ENCODE measurements around the gene PDLIM3. TPM values are rescaled to one million over a fixed set of nuclear protein-coding genes. Genes with fewer than 3 reads are reported as not detected.
"Not testable (repeated sequence)": the region's sequence is repeated elsewhere in the genome, so short reads cannot be mapped to it uniquely, and the experiment has no call there.

PDLIM3 gene
- total RNA-seq, 2 donors from 2014 or later, result 5.0 to 34.9 TPM

GRCh38 chr4:185518069-185518468 is 17.2 kb downstream of the PDLIM3 start:
- Histone ChIP-seq H3K4me3 (no peak overlapping the region), H3K36me3 (no peaks in the 10 kb centered on the region), H3K4me1 (peaks cover 9% of the 10 kb centered on the region), H3K27me3 (no peaks in the 10 kb centered on the region), H3K9ac (ENCODE audit: low read depth in 2 of 2, low read length in 2 of 2) (no peak overlapping the region), H3K9me3 (no peaks in the 10 kb centered on the region), H3K27ac (no peak overlapping the region)
- no peak for DNase-seq
- TF ChIP-seq, protein P1, sequence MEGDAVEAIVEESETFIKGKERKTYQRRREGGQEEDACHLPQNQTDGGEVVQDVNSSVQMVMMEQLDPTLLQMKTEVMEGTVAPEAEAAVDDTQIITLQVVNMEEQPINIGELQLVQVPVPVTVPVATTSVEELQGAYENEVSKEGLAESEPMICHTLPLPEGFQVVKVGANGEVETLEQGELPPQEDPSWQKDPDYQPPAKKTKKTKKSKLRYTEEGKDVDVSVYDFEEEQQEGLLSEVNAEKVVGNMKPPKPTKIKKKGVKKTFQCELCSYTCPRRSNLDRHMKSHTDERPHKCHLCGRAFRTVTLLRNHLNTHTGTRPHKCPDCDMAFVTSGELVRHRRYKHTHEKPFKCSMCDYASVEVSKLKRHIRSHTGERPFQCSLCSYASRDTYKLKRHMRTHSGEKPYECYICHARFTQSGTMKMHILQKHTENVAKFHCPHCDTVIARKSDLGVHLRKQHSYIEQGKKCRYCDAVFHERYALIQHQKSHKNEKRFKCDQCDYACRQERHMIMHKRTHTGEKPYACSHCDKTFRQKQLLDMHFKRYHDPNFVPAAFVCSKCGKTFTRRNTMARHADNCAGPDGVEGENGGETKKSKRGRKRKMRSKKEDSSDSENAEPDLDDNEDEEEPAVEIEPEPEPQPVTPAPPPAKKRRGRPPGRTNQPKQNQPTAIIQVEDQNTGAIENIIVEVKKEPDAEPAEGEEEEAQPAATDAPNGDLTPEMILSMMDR (IDR thresholded peaks at IDR 0.05), result no peak
- intact Hi-C loops (cut with DNase I), result no loop called here

GRCh38 chr4:185515248-185515647 is 20.1 kb downstream of the PDLIM3 start:
- no peak for DNase-seq
- intact Hi-C loops (cut with DNase I), result no loop called here

DNA sequence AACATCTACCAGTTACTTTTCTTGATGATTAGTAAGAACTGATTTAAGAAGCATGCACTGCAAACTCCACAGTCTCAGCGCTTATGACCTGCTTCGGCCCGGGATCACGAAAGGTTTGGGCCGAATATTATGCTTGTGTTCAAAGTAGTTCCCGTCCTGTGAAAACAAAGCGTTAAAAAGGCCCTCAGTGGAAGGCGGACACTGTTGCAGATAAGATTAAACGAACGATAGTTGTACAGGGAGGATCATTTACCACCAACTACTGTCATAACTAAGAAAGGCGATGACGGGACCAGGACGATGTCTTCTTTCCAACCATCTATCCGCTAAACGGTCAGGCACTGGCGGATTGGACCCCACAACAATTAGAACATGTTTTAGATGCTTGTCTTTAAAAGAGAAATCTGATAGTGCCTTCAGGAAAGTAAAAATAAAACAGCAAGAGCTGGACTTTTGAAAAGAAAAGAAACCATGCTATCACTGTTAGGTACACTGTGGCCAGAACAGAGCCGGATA is 21.1 kb downstream of the PDLIM3 start:
- Histone ChIP-seq H3K27ac (peak overlapping the region; percentile 25), H3K9me3 (no peaks in the 10 kb centered on the region), H3K4me3 (no peak overlapping the region), H3K36me3 (no peaks in the 10 kb centered on the region), H3K27me3 (no peaks in the 10 kb centered on the region), H3K9ac (ENCODE audit: low read depth in 2 of 2, low read length in 2 of 2) (no peak overlapping the region), H3K4me1 (peaks cover 9% of the 10 kb centered on the region)
- TF ChIP-seq, protein P1 (IDR thresholded peaks at IDR 0.05), result no peak
- intact Hi-C loops (cut with DNase I), result no loop called here
- DNase-seq, result no peak

More at GRCh38 chr4:185515248-185515647, 20.1 kb downstream of the PDLIM3 start:
- Histone ChIP-seq H3K27me3 (no peaks in the 10 kb centered on the region), H3K4me3 (no peak overlapping the region), H3K9ac (ENCODE audit: low read depth in 2 of 2, low read length in 2 of 2) (no peak overlapping the region), H3K36me3 (no peaks in the 10 kb centered on the region), H3K27ac (no peak overlapping the region), H3K4me1 (peaks cover 9% of the 10 kb centered on the region), H3K9me3 (no peaks in the 10 kb centered on the region)
- TF ChIP-seq, protein P1 (IDR thresholded peaks at IDR 0.05), result no peak

DNA sequence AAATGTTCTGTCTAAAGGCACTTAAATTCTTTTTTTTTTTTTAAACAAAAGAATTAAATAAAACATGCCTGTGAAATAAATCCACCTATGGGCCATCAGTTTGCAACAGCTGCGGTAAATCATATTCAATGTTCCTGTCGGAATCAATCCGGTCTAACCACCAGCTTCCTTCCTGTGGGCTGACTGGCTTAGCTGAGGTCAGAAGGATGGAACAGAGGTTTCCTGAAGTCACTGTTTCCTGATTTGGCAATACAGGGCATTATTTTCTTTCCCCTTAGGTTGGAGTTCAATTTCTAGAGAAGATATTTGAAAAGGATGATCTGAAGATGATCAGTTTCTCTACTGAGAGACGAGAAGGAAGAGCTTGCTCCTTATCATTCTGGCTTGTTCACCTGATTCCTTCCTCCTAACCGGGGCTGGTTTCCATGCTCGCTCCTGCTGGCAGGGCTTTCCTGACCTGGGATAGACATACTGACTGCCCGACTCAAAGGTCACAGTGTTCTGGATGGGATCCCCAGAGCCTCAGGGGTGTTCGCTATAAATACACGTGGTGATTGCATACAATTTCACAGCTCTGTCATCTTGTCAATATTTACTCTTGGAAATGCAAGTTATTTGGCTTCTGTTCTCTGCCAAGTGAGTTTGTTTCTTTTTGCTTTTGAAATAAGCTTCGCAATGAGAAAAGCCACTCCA is 21.7 kb downstream of the PDLIM3 start:
- DNase-seq, result peak; percentile 60
- no peaks in the 10 kb centered on the region for H3K27me3 ChIP-seq
- H3K27ac ChIP-seq, result peak overlapping the region; percentile 25
- intact Hi-C loops (cut with DNase I), result no loop called here
- peak overlapping the region in 1 of 2 donors; percentile 13 for H3K9ac ChIP-seq (ENCODE audit: low read depth in 2 of 2, low read length in 2 of 2)
- H3K4me1 ChIP-seq, result peaks cover 9% of the 10 kb centered on the region
- H3K36me3 ChIP-seq, result no peaks in the 10 kb centered on the region
- H3K9me3 ChIP-seq, result no peaks in the 10 kb centered on the region
- H3K4me3 ChIP-seq, result no peak overlapping the region
- TF ChIP-seq, protein P1 (IDR thresholded peaks at IDR 0.05), result no peak

DNA sequence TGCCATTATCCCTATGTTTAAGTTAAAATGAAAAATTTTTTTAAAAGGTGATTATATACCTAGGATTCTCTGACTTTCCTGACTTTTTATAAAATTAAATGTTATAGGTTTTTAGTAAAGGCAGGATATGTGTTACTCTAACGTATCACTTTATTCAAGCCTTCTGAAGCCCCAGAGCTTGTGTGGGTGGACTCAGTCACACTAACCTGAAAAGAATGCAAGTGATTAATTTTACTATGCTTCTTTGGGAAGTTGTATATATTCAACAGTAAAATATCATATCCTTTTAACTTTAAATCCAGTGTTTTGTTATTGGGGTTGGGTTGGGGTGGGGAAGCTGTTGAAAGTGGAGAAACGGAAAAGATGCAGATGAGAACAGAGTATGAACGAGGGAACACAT is 22.8 kb downstream of the PDLIM3 start:
- Histone ChIP-seq H3K27ac (no peak overlapping the region), H3K27me3 (no peaks in the 10 kb centered on the region), H3K9me3 (no peaks in the 10 kb centered on the region), H3K36me3 (no peaks in the 10 kb centered on the region), H3K9ac (ENCODE audit: low read depth in 2 of 2, low read length in 2 of 2) (no peak overlapping the region), H3K4me1 (peaks cover 9% of the 10 kb centered on the region), H3K4me3 (no peak overlapping the region)
- DNase-seq, result no peak
- intact Hi-C loops (cut with DNase I), result no loop called here
- TF ChIP-seq, protein P1 (IDR thresholded peaks at IDR 0.05), result no peak

GRCh38 chr4:185511243-185511642 is 24.1 kb downstream of the PDLIM3 start:
- H3K4me3 ChIP-seq; DNase-seq; H3K9ac ChIP-seq (ENCODE audit: low read depth in 2 of 2, low read length in 2 of 2); H3K9me3 ChIP-seq; H3K4me1 ChIP-seq; H3K27me3 ChIP-seq; H3K27ac ChIP-seq; H3K36me3 ChIP-seq; intact Hi-C loops (cut with DNase I): not testable (repeated sequence)

Measured in colonic mucosa (tissue), 4 donors.